ENCODE measurements around the gene DNAJB12.
"Not testable (repeated sequence)": the region's sequence is repeated elsewhere in the genome, so short reads cannot be mapped to it uniquely, and the experiment has no call there.

DNAJB12 gene

GRCh38 chr10:72354356-72355213 lies at the start of gene DNAJB12:
TSS of gene DNAJB12 (minus strand) at chr10:72354919. CDS start at chr10:72354897, 22 bp downstream.
- peak; percentile 72 to 79 for DNase-seq (ENCODE audit: low read depth in 2 of 2)

DNA sequence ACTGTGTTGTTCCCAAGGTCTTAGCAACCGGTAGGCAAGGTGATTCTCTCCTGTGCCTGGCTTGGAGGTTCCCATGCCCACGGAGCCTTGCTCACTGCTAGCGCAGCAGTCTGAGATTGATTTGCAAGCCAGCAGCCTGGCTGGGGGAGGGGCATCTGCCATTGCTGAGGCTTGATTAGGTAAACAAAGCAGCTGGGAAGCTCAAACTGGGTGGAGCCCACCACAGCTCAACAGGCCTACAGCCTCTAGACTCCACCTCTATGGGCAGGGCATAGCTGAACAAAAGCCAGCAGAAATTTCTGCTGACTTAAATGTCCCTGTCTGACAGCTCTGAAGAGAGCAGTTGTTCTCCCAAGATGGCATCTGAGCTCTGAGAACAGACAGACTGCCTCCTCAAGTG lies 40.9 kb upstream of the DNAJB12 start:
- not testable (repeated sequence) for DNase-seq (ENCODE audit: low read depth in 2 of 2)

DNA sequence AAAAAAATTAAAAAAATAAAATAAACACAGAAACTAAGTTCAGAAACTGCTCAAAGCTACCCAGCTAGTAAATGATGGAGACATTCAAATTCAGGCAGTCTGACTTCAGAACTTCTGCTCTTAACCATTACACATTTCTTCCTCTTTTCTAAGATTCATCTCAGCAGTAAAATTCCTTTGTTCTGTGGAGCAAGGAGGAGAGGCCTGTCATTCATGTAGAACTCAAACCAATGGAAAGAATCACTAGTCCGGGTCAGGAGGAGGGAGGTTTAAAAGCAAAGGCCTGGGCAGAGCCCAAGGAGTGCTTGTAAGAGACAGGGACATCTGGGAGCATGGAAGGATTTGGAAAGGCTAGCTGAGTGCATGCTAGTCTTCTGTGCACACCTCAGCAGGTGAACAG lies 37.9 kb upstream of the DNAJB12 start:
- DNase-seq (ENCODE audit: low read depth in 2 of 2), result no peak

DNA sequence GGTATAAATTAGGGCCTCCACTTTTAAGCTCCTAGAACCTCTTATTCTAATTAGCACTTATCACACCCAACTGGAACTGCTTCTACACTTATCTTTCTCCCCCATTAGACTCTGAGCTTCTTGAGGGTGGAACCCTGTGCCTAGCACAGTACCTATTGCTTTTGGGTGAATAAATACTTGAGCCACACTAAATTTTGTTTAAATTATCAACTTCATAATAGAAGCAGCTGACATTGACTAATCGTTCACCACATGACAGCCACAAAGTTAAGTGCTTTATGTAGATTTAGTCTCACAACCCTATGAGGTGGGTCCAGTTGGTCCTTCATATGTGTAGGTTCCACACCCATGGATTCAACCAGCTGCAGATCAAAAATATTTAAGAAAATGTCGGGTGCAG lies 36.0 kb upstream of the DNAJB12 start:
- no peak for DNase-seq (ENCODE audit: low read depth in 2 of 2)

GRCh38 chr10:72389716-72390115 lies 35.0 kb upstream of the DNAJB12 start:
- DNase-seq (ENCODE audit: low read depth in 2 of 2), result no peak

DNA sequence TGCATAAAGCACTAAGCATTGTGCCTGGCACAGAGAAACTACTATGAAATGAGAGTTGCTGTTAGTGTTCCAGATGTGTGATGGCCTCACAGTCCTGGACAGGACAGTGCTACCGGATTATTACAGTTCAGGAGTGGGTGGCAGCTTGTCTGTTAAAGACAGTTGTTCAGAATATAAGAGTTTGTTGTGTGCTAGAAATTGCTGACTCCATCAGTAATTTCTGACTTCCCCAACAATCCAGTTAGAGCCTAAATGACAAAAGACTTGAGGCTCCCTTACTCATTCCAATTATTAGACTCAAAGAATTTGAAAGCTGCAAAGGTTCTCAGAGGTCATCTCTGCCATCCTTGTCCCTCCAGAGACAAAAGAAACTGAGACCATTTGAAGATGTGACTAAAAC lies 34.3 kb upstream of the DNAJB12 start:
- no peak for DNase-seq (ENCODE audit: low read depth in 2 of 2)

- no peak for DNase-seq (ENCODE audit: low read depth in 2 of 2)
Observed at GRCh38 chr10:72388062-72388461, 33.3 kb upstream of the DNAJB12 start.

- DNase-seq (ENCODE audit: low read depth in 2 of 2), result no peak
Observed at GRCh38 chr10:72386916-72387586, 32.3 kb upstream of the DNAJB12 start.

DNA sequence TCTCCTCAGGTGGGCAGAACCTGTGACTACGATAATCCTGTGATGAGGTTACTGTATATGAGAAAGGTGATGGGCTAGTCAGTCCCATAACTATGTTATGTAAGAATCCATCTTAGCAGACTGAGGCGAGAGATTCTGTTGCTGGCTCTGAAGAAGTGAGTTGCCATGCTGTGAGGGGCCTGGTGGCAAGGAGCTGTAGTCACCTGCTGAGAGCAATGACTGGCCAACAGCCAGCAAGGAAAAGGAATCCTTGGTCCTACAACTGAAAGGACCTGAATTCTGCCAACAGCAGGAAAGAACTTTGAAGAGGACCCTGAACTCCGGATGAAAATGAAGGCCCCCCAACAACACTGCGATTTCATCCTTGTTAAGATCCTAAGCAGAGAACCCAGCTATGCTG lies 31.0 kb upstream of the DNAJB12 start:
- DNase-seq (ENCODE audit: low read depth in 2 of 2), result no peak

- DNase-seq (ENCODE audit: low read depth in 2 of 2), result not testable (repeated sequence)
Observed at GRCh38 chr10:72384982-72385381, 30.3 kb upstream of the DNAJB12 start.

DNA sequence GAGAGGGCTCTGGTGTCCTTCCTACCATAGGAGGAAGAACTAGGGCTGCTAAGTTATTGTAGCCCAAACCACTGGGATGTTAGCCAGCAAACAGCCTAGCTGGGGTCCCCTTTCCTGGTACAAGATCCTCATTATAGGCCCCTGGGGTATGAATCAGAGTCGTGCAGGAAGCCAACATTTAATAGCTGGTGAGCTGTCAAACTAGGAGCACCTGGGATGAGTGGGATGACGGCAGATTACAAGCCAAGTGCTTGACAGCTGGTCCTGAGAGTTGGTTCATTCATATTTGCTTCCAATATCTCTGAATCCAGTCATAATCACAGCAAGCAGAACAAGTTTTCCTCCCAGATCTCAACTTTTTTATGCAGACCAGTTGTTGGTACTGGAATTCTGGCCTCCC lies 25.1 kb upstream of the DNAJB12 start:
- no peak for DNase-seq (ENCODE audit: low read depth in 2 of 2)

DNA sequence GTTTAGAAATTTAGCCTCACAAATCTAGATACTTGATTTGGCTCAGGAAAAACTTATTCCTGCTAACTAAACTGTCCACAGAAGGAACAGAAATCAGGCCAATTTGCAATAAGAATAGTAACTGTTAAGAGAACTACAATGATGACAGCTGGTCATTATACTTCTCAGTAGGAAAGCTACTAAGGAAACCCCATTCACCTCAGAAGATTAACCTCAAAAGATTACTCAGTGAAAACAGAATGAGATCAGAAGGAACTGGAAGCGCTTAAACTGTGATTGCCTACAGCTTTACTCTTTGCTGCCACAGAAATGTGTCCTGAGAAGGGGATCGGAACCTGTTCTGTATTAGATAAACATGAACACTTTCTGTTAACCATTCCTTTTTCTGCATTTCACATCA lies 24.3 kb upstream of the DNAJB12 start:
- DNase-seq (ENCODE audit: low read depth in 2 of 2), result no peak

DNA sequence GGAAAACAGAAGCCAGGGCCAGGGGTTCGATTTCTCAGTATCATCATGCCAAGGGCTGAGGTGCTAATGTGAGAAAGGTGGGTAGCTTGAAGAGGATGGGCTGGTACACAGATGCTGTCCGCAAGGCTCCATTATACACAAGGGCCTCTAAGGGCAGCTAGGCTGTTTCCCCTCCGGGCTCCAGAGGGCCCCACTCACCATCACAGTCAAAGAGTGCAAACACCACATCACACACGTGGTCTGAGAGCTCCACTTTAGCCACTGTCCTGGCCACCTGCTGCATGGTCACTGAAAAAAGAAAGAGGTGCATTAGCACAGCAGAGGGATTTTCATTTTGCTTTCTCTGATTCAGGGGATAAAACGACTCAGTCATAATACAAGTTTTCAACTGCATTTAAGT lies 20.9 kb upstream of the DNAJB12 start:
- DNase-seq (ENCODE audit: low read depth in 2 of 2), result no peak

DNA sequence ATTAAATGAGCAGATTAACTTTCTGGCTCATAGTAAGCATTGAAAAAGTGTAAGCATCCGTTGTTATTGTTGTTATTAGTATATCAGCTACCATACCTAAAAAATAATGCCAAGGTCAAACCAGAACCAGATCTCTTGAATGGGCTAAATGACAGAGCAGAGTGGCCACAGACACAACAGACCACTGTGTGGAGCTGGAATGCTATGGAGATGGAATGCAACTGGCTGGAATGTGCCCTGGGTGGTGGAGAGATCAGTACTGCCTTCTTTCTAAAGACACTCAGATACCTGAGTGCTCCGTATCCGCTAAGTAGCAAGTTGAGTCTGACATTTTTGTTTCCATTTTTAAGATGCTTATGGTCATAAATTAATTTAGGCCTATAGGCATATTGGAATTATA lies 20.5 kb upstream of the DNAJB12 start:
- DNase-seq (ENCODE audit: low read depth in 2 of 2), result no peak

- no peak for DNase-seq (ENCODE audit: low read depth in 2 of 2)
Observed at GRCh38 chr10:72370201-72370722, 15.5 kb upstream of the DNAJB12 start.

DNA sequence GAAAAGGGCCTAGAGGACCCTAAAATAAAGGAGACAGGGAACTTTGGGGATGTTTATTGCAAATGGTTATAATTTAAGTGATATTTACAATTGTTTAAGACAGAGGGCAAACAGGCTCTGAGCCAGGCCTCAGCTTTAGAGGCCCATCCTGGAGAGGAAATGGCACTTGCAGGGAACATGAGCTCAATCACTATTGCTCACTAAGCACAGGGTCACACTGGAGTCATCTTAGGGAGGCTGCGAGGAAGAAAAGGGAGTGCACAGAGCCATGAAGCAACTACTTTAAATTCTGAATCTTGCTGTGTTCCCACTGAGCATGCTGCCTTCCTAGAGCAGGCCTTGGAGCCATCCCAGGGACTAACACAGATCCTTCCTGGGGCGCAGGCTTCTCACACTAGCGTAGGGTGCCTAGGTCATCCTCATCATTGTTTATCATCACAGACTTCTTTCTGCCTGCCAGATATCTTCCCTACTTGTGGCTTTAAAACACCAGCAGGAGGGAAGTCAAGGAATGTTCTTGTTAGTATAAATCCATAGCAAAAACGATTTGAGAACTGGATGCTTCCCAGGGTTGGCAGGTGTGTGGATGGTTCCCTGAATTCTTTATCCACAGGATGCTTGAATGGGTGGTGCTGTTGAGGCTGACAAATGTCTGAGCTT lies 12.7 kb upstream of the DNAJB12 start:
- no peak for DNase-seq (ENCODE audit: low read depth in 2 of 2)

DNA sequence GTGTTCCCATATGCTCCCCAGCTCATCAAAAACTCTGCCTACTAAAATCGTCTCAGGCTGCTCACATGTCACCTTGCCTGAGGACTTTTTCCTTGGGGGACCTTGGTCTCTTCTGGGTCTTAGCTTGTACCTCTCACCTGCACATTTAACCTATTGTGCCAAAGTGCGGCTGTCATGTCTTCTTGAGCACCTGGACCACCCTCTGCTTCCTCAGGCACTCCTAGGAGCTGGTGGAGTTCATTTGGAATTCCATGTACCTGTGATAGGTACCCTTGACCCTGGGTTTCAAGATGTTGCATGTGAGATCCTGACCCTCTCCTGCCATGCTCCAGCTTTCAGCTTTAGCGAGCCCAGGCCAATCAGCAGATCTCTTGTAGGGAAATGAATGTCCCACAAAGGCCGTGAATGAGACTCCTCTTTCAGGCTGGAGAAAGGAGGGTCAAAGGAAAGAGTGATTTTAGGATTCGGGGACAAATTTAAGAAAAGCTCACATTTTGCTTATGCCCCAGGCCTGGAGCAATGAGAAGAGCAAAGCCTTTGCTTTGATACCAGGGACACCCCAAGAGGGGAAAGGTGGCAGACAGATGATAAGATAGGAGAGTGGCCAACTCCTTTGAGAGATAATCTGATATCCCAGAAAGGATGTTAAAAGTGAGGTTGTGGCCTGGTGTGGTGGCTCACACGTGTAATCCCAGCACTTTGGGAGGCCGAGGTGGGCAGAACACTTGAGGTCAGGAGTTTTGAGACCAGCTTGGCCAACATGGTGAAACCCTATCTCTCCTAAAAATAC lies 10.6 kb upstream of the DNAJB12 start:
- no peak for DNase-seq (ENCODE audit: low read depth in 2 of 2)

- DNase-seq (ENCODE audit: low read depth in 2 of 2), result peak; percentile 61 to 67
Observed at GRCh38 chr10:72364239-72364777, 9.6 kb upstream of the DNAJB12 start.

- no peak for DNase-seq (ENCODE audit: low read depth in 2 of 2)
Observed at GRCh38 chr10:72356987-72357386, 2.3 kb upstream of the DNAJB12 start.

GRCh38 chr10:72356115-72356514 lies 1.4 kb upstream of the DNAJB12 start:
- no peak for DNase-seq (ENCODE audit: low read depth in 2 of 2)

DNA sequence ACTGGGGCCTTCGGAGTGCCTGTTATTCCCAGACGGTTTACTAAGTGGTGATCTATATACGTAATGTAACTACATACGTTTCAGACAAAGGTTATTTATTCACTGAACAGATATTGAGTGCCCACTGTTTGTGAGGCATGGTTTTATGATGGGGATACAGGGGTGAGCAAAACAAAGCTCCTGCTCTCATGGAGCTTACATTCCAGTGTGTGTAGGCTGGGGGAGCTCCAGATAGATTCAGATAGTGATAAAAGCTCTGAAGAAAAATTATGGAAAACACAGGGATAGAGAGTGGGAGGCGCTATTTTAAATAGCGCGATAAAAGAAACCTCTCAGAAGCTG lies 466 bp upstream of the DNAJB12 start:
- DNase-seq (ENCODE audit: low read depth in 2 of 2), result no peak

DNA sequence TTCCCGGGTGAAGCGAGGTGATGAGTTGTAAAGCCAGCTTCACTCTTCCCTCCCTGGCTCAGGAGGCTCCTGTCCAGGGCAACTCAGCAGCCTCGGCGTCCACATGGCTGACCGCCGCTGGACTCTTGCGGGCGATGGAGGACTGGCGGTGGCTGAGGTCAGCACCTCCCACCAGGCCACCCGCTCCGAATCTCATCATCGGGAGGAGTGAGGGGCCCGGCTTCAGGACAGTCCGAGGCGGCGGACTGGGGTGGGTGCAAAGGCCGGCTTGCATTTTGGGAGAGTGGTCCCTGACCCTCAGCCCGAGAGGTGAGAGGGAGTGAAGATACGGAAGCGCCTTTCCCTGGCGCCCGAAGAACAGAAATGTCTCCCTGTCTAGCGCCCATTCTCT lies 759 bp downstream of the DNAJB12 start:
- DNase-seq (ENCODE audit: low read depth in 2 of 2), result no peak

Data from stimulated activated CD4-positive, alpha-beta T cell treated with anti-CD3 and anti-CD28 coated beads, Interleukin-1b, Interleukin-23, amount 100 ng/mL, for 1 hour (primary cell).